Activated T-cell treated with anti-CD3 and anti-CD28 coated beads, Interleukin-2, amount 50 U/mL, for 72 hours (primary cell): ENCODE data around the gene LRRC10. TPM values are rescaled to one million over a fixed set of nuclear protein-coding genes. Genes with fewer than 3 reads are reported as not detected.

Source experiments
- ATAC-seq, 2 donors: fragments of 150-1000 bp; cut with Tn5 transposase; replicated peaks in 1 of 2; 2 replicates each; pipeline ENCODE4 v1.10.0; 2021; ENCODE audit warnings: moderate library complexity in 2 of 2, mild to moderate bottlenecking in 1 of 2
- DNase-seq, 2 donors: peaks; one replicate each; pipeline ENCODE4 v3.0.0; 2021 to 2022; ENCODE audit warnings: mixed read lengths in 1 of 2
- H3K27ac Mint-ChIP-seq: one replicate; pipeline ENCODE4 v1.8.0; 2022; ENCODE audit warnings: mild to moderate bottlenecking, moderate library complexity, mixed read lengths
- H3K27me3 Mint-ChIP-seq: one replicate; pipeline ENCODE4 v1.8.0; 2022; ENCODE audit warnings: low read depth, mixed read lengths
- H3K36me3 Mint-ChIP-seq, 2 donors: one replicate each; pipeline ENCODE4 v1.8.0; 2022; ENCODE audit warnings: mixed read lengths in 2 of 2, mild to moderate bottlenecking in 1 of 2; ENCODE audit not compliant: insufficient read depth in 2 of 2
- H3K4me1 Mint-ChIP-seq: one replicate; pipeline ENCODE4 v1.8.0; 2022; ENCODE audit warnings: low read depth, mixed read lengths
- H3K4me3 Mint-ChIP-seq, 2 donors: one replicate each; pipeline ENCODE4 v1.8.0; 2022; ENCODE audit warnings: mild to moderate bottlenecking in 2 of 2, mixed read lengths in 2 of 2, moderate library complexity in 2 of 2
- H3K9me3 Mint-ChIP-seq, 2 donors: one replicate each; pipeline ENCODE4 v1.8.0; 2022; ENCODE audit warnings: mixed read lengths in 2 of 2
- total RNA-seq, 2 donors: library from RNA; stranded (reverse); gene quantifications; one replicate each; pipeline ENCODE4 v1.2.3, GENCODE V29; 2022

LRRC10 gene
- total RNA-seq, 2 donors from 2014 or later = not detected

DNA sequence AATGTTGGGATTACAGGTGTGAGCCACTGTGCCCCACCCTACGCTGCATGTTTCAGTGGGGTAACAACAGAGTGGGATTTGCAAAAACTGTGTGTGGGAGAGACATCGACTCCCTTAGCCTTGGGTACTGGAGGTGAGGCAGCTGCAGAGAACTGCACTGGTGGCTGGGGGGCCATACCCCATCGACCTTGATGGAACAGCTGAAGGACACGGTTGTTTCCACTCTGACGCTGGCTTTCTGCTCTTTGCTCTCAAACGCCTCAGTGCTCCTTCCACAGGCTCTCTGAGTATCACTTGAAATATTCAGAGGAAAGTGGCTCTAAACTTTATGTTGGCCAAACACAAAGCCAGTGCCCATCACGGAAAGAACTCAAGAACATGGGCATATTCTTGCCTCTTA is 30.8 kb upstream of the LRRC10 start:
- peaks cover 6% of the 10 kb centered on the region for H3K4me1 Mint-ChIP-seq
- H3K27me3 Mint-ChIP-seq = no peaks in the 10 kb centered on the region
- H3K27ac Mint-ChIP-seq = no peak overlapping the region
- H3K36me3 Mint-ChIP-seq = no peaks in the 10 kb centered on the region
- H3K9me3 Mint-ChIP-seq = no peaks in the 10 kb centered on the region
- no peak for DNase-seq
- no peak for ATAC-seq
- no peak overlapping the region for H3K4me3 Mint-ChIP-seq

DNA sequence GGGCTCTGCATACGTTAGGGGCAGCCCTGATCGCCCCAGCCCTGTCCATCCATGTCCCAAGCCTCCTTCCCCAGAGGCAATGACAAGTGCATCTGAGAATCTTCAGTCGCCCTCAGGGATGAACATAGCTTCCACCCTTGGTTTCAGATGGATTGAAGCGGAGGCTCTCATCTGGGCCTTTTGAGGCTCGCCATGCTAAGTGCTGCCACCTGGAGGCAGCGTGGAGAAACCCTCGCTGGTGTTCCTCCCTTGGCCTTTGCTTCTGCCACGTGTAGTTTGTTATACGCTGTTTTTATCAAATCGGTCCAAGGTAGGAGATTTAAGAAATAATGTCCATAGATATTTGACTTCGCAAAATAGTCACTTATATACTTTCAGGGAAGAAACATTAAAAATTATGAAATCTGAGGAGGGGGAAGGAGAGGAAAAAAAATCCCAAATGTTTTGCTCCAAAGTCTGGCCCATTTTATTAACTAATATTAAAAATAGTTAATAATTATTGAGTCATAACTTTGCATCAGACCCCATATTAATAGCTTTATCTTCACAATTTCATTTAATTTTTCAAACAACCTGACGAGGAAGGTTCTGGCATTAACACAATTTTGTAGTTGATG is 28.8 kb upstream of the LRRC10 start:
- Mint-ChIP-seq H3K27ac (no peak overlapping the region), H3K4me3 (no peak overlapping the region), H3K27me3 (no peaks in the 10 kb centered on the region), H3K9me3 (no peaks in the 10 kb centered on the region), H3K36me3 (no peaks in the 10 kb centered on the region), H3K4me1 (peaks cover 6% of the 10 kb centered on the region)
- DNase-seq (peak; percentile 62 to 69), ATAC-seq (peak; percentile 82)

DNA sequence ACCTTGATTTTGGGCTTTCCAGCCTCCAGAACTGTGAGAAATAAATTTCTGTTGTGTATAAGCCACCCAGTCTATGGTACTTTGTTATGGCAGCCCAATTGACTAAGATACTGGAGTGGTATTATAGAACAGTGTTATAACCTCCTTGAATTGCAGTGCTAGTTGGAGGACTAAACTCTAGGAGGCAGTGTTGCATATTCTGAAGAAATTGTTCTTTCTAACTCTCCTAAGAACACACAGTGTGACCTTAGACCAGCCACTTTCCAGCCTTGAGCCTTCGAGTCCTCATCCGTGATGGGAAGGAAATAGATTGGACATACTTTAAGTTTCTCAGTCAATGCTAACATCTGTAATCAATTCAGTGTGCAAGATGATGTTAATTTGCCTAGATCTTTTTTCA is 22.4 kb upstream of the LRRC10 start:
- DNase-seq = no peak
- no peaks in the 10 kb centered on the region for H3K4me1 Mint-ChIP-seq
- peaks cover 8% of the 10 kb centered on the region for H3K27me3 Mint-ChIP-seq
- H3K9me3 Mint-ChIP-seq = no peaks in the 10 kb centered on the region
- no peak for ATAC-seq
- no peak overlapping the region for H3K27ac Mint-ChIP-seq
- no peak overlapping the region for H3K4me3 Mint-ChIP-seq
- H3K36me3 Mint-ChIP-seq = no peaks in the 10 kb centered on the region

DNA sequence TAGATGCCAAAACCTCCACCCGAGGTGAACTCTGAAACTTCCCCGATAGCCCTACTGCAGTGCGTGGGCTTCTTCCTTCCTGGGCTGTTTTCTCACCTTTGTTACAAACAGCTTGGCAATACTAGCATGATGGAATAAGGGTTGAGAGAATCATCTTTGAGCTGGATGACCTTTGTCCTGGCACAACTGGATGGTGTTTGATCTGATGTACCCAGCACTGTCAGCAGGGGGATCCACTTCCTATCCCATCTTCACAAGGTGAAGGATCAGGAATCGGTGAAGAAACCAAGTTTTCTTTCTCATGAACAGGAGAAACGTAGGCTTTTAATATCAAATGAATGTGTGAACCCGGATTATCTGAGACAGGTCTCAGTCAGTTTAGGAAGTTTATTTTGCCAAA is 19.5 kb upstream of the LRRC10 start:
- DNase-seq = no peak
- peaks cover 8% of the 10 kb centered on the region for H3K27me3 Mint-ChIP-seq
- H3K36me3 Mint-ChIP-seq = no peaks in the 10 kb centered on the region
- H3K9me3 Mint-ChIP-seq = no peaks in the 10 kb centered on the region
- H3K27ac Mint-ChIP-seq = no peak overlapping the region
- H3K4me3 Mint-ChIP-seq = no peak overlapping the region
- no peak for ATAC-seq
- no peaks in the 10 kb centered on the region for H3K4me1 Mint-ChIP-seq

DNA sequence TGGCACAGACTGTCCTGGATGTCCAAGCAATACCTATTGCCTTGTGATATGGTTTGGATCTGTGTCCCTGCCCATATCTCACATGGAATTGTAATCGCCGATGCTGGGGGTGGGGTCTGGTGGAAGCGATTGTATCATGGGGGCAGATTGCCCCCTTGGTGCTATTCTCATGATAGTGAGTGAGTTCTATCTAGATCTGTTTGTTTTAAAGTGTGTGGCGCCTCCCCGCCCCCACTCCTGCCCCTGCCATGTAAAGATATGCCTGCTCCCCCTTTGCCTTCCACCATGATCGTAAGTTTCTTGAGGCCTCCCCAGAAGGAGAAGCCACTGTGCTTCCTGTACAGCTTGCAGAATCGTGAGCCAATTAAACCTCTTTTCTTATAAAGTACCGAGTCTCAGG is 16.8 kb upstream of the LRRC10 start:
- ATAC-seq (no peak), DNase-seq (no peak)
- Mint-ChIP-seq H3K36me3 (no peaks in the 10 kb centered on the region), H3K27me3 (peaks cover 10% of the 10 kb centered on the region), H3K27ac (no peak overlapping the region), H3K9me3 (no peaks in the 10 kb centered on the region), H3K4me1 (no peaks in the 10 kb centered on the region), H3K4me3 (no peak overlapping the region)

DNA sequence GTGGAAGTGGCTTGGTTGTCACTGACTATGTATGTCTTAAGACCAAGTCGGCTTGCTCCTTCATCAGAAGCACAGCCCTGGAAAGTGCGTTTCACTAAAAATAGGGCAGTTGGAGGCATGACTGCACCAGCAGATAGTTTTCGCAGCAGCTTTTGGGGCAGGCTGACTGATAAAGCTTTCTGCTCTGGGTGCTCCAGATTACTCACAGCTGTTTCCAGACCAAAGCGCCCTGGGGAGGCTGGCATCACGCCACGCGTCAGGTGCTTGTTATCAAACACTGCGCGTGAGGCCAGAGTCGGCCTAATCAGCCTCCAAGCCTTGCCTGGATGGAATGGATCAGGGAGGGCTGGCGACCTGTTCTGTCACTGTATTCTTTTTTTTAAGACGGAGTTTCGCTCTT is 13.3 kb upstream of the LRRC10 start:
- no peaks in the 10 kb centered on the region for H3K4me1 Mint-ChIP-seq
- DNase-seq (no peak), ATAC-seq (no peak)
- H3K4me3 Mint-ChIP-seq = no peak overlapping the region
- H3K36me3 Mint-ChIP-seq = no peaks in the 10 kb centered on the region
- H3K27me3 Mint-ChIP-seq = peaks cover 22% of the 10 kb centered on the region
- H3K27ac Mint-ChIP-seq = no peak overlapping the region
- no peaks in the 10 kb centered on the region for H3K9me3 Mint-ChIP-seq

DNA sequence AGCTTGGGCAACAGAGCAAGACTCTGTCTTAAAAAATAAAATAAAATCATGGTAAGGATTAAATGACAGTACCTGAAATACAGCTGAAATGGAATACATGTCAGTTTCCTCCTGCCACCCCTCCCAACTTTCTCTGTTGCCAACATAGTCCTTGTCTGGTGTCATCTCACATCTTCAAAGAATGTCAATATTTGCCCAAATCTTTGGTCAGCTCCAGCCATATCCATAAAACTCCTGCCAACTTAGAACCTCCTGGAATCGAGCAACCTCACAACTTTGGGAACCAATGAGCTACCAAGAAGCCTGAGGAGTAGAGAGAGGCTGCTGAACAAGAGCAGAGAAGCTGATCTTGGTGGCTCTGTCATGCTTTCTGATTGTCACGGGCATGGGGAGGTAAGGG is 10.8 kb upstream of the LRRC10 start:
- Mint-ChIP-seq H3K4me3 (no peak overlapping the region), H3K9me3 (no peaks in the 10 kb centered on the region), H3K27me3 (peaks cover 28% of the 10 kb centered on the region), H3K36me3 (no peaks in the 10 kb centered on the region), H3K4me1 (no peaks in the 10 kb centered on the region), H3K27ac (no peak overlapping the region)
- ATAC-seq = no peak
- DNase-seq = no peak

DNA sequence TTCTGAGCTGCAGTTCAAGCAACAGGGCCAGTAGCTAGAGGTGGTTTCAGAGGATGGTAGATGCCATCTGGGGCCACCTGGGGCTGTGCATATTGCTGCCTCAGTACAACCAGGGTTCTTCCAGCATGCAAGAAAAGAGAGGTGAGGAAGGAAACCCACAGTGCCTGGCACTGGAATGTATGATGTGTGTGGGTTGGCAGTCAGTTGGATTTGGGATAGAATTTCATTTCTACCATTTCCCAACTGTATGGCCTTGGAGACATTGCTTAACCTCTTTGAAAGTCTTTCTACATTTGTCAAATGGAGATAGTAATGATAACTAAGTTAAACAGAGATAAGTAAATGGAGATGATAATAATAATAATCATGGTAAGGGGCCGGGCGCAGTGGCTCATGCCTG is 10.2 kb upstream of the LRRC10 start:
- no peaks in the 10 kb centered on the region for H3K9me3 Mint-ChIP-seq
- H3K27me3 Mint-ChIP-seq = peaks cover 28% of the 10 kb centered on the region
- H3K4me1 Mint-ChIP-seq = no peaks in the 10 kb centered on the region
- H3K4me3 Mint-ChIP-seq = no peak overlapping the region
- no peaks in the 10 kb centered on the region for H3K36me3 Mint-ChIP-seq
- DNase-seq = no peak
- no peak for ATAC-seq
- H3K27ac Mint-ChIP-seq = no peak overlapping the region

DNA sequence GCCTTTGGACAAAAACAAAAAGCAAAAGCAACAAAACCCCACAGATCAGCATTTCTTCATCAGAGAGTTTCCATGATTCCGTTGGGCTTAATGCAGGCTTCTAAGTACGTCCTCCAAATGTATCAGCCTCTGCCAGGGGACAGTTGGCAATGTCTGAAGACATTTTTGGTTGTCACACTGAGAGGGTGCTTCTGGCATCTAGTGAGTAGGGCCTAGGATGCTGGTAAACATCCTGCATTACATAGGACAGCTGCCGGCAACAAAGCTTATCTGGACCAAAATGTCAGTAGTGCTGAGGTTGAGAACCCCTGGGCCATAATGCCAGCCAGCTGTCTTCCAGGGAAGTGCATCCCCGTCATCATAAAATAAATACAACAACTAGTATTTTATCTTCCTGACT is 9.4 kb upstream of the LRRC10 start:
- ATAC-seq = no peak
- Mint-ChIP-seq H3K36me3 (no peaks in the 10 kb centered on the region), H3K27ac (no peak overlapping the region), H3K4me3 (no peak overlapping the region), H3K9me3 (no peaks in the 10 kb centered on the region), H3K4me1 (no peaks in the 10 kb centered on the region), H3K27me3 (peaks cover 28% of the 10 kb centered on the region)
- DNase-seq = no peak

DNA sequence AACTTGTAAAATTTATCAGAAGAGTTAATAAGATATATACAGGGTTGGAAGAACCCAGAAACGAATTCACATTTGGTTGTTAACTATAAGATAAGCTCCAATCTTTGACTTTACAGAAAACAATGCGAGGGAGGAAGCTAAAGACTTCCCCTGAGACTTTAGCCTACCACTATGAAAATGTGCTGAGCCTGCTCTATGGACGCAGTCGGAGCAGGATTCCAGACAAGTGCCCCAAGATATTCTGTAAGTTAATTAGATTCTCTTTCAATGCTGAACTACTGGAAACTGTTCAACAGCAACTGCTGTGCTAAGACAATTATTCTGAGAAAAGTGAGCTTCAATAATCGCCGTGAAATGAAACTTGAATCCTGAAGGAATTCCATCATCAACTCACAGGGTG is 8.3 kb upstream of the LRRC10 start:
- Mint-ChIP-seq H3K27ac (no peak overlapping the region), H3K4me3 (no peak overlapping the region), H3K36me3 (no peaks in the 10 kb centered on the region), H3K9me3 (no peaks in the 10 kb centered on the region), H3K27me3 (peaks cover 28% of the 10 kb centered on the region), H3K4me1 (no peaks in the 10 kb centered on the region)
- ATAC-seq (no peak), DNase-seq (no peak)

DNA sequence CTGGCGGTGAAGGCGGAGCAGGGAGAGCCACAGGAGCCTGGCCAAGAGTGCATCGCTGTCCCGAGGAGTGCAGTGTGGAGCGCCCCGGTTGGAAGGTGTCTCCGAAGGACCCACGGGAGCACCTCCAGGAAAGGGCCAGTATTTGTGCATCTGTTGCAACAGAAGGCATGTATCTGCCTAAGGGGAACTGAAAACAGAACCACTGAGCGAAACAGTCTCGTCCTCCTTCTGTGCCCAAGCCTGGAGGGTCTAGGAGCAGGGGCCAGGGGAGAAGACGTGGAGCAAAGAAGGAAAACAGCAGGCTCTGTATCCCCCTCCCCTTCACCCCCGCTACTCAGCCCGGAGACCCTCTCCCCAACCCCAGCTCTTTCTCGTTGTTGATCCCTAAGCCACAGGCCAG is 5.3 kb upstream of the LRRC10 start:
- Mint-ChIP-seq H3K4me1 (no peaks in the 10 kb centered on the region), H3K27me3 (peaks cover 15% of the 10 kb centered on the region)

DNA sequence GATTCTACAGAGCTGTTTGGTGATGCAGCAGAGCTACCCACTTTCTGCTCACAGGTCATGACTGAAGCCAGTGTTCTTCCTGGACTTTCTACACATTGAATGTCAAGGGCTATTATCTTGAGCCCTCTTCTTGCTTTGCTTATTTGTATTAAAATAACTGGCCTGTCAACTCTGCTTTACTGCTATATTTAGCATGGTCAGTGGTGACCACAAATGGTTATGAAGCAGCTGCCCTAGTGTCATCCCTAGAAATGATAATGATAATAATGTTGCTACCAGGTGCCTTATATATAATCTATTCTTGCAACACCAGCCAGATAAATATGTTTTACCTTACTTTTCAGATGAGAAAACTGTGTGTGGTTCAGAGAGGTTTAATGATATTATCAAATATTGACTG is 2.6 kb upstream of the LRRC10 start:
- H3K36me3 Mint-ChIP-seq = no peaks in the 10 kb centered on the region
- ATAC-seq (no peak), DNase-seq (no peak)
- no peak overlapping the region for H3K27ac Mint-ChIP-seq
- H3K4me1 Mint-ChIP-seq = no peaks in the 10 kb centered on the region
- no peak overlapping the region for H3K4me3 Mint-ChIP-seq
- no peaks in the 10 kb centered on the region for H3K9me3 Mint-ChIP-seq
- H3K27me3 Mint-ChIP-seq = peaks cover 6% of the 10 kb centered on the region

More for the DNA sequence above, 5.3 kb upstream of the LRRC10 start:
- no peaks in the 10 kb centered on the region for H3K9me3 Mint-ChIP-seq
- DNase-seq = no peak
- H3K27ac Mint-ChIP-seq = no peak overlapping the region
- ATAC-seq = no peak
- H3K4me3 Mint-ChIP-seq = no peak overlapping the region
- no peaks in the 10 kb centered on the region for H3K36me3 Mint-ChIP-seq

DNA sequence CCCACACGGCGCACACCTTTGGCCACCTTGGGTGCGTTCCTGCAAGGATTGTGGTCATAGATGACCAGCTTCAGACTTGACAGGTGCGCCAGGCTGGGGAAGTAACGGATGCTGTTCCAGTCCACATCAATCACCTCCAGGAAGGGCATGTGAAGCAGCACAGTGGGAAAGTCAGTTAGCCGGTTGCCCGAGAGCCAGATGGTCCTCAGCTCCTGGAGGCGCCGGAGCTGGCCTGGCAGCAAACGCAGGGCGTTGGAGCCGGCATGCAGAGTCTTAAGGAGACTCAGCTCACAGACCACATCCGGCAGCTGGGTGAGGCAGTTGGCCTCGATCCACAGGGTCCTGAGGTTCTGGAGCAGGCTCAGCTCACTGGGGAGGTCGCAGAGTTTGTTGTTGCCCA is 581 bp downstream of the LRRC10 start:
- Mint-ChIP-seq H3K27ac (no peak overlapping the region), H3K9me3 (no peaks in the 10 kb centered on the region), H3K4me3 (no peak overlapping the region), H3K36me3 (no peaks in the 10 kb centered on the region), H3K27me3 (no peaks in the 10 kb centered on the region), H3K4me1 (no peaks in the 10 kb centered on the region)
- no peak for DNase-seq
- ATAC-seq = no peak

DNA sequence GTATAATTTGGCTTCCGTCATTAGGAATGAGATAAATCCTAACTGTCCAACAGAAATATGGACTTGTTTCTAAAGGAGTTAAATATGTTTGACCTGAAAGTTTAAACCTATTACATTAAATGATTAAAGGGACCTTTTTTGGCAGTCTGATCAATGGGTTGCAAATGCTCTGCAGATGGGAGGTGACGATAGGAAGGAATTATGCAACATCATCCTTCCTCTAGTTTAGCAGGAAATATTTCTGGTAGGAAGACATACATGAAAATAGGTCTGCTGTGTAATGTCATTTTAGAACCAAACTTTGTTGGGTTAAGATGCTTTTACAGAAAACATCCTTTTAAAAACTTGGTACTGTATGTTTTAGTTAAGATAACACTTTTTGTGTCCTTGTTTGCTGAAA is 2.6 kb downstream of the LRRC10 start:
- Mint-ChIP-seq H3K27me3 (no peaks in the 10 kb centered on the region), H3K27ac (no peak overlapping the region), H3K4me3 (no peak overlapping the region), H3K9me3 (no peaks in the 10 kb centered on the region), H3K4me1 (no peaks in the 10 kb centered on the region), H3K36me3 (peaks cover 2 to 3% of the 10 kb centered on the region in 2 donors)
- DNase-seq (no peak), ATAC-seq (no peak)
